Colonic mucosa (tissue), 4 donors: Measurements from ENCODE around the gene SLC25A12. TPM values are rescaled to one million over a fixed set of nuclear protein-coding genes. Genes with fewer than 3 reads are reported as not detected.

Experiments
- DNase-seq: peaks from one replicate; pipeline ENCODE4 v3.0.0-alpha.2; 2020
- H3K27ac ChIP-seq: fragments of 200-600 bp; one replicate; pipeline ENCODE4 v1.8.0; 2021
- H3K27me3 ChIP-seq: fragments of 200-600 bp; one replicate; pipeline ENCODE4 v1.8.0; 2021
- H3K36me3 ChIP-seq: fragments of 200-600 bp; one replicate; pipeline ENCODE4 v1.8.0; 2021
- H3K4me1 ChIP-seq: fragments of 200-600 bp; one replicate; pipeline ENCODE4 v1.8.0; 2021; ENCODE audit warnings: mild to moderate bottlenecking
- H3K4me3 ChIP-seq: fragments of 200-600 bp; one replicate; pipeline ENCODE4 v1.8.0; 2021
- H3K9ac ChIP-seq, 2 donors: one replicate each; pipeline ENCODE4 v1.7.0; 2013; ENCODE audit warnings: control low read depth in 2 of 2, low read depth in 2 of 2, low read length in 2 of 2
- H3K9me3 ChIP-seq: fragments of 200-600 bp; one replicate; pipeline ENCODE4 v1.8.0; 2021
- CTCF ChIP-seq: fragments of 200-600 bp; IDR thresholded peaks from one replicate; pipeline ENCODE4 v1.8.0; 2022; ENCODE audit warnings: antibody characterized with exemption, mild to moderate bottlenecking
- intact Hi-C: fragments of 100-400 bp; cut with DNase I; formaldehyde crosslinking; loops from one replicate; pipeline ENCODE4 v1.14.1; 2022
- total RNA-seq, 2 donors: library from RNA; stranded (reverse); fragmentation: NEBNext Ultra II Directional in 1 of 2; extraction: Animal tissue kit (Norgen Biotek cat#: 25700) in 1 of 2; gene quantifications; one replicate each; pipeline ENCODE4 v1.2.1, GENCODE V29; 2021
- donor health status: healthy.
- donor health status: DM: no; HTN: no; CAD: no.
- donor health status: DM: no; HTN: no; CAD: no.

SLC25A12 gene
- total RNA-seq, 2 donors from 2014 or later: 12.3 to 17.9 TPM

GRCh38 chr2:171883275-171883893, 10.7 kb downstream of the SLC25A12 start:
- H3K36me3 ChIP-seq: no peaks in the 10 kb centered on the region
- H3K27me3 ChIP-seq: no peaks in the 10 kb centered on the region
- H3K9me3 ChIP-seq: no peaks in the 10 kb centered on the region
- H3K4me1 ChIP-seq: no peaks in the 10 kb centered on the region
- H3K9ac ChIP-seq: no peak overlapping the region
- no peak for DNase-seq
- intact Hi-C loops: no loop called here
- no peak overlapping the region for H3K27ac ChIP-seq
- H3K4me3 ChIP-seq: no peak overlapping the region
- TF ChIP-seq CTCF: no peak

GRCh38 chr2:171882089-171882769, 11.8 kb downstream of the SLC25A12 start:
- Histone ChIP-seq H3K4me1 (no peaks in the 10 kb centered on the region), H3K27ac (no peak overlapping the region), H3K36me3 (no peaks in the 10 kb centered on the region), H3K27me3 (no peaks in the 10 kb centered on the region), H3K9me3 (no peaks in the 10 kb centered on the region), H3K4me3 (no peak overlapping the region), H3K9ac (no peak overlapping the region)
- DNase-seq: no peak
- intact Hi-C loops: no loop called here
- TF ChIP-seq CTCF: no peak

GRCh38 chr2:171880774-171881173, 13.3 kb downstream of the SLC25A12 start:
- Histone ChIP-seq H3K4me1 (no peaks in the 10 kb centered on the region), H3K9me3 (no peaks in the 10 kb centered on the region), H3K27ac (no peak overlapping the region), H3K36me3 (no peaks in the 10 kb centered on the region), H3K9ac (no peak overlapping the region), H3K27me3 (no peaks in the 10 kb centered on the region), H3K4me3 (no peak overlapping the region)
- no peak for DNase-seq
- intact Hi-C loops: no loop called here
- TF ChIP-seq CTCF: no peak

GRCh38 chr2:171879865-171880264, 14.2 kb downstream of the SLC25A12 start:
- Histone ChIP-seq H3K36me3 (no peaks in the 10 kb centered on the region), H3K4me3 (no peak overlapping the region), H3K9ac (no peak overlapping the region), H3K27ac (no peak overlapping the region), H3K9me3 (no peaks in the 10 kb centered on the region), H3K27me3 (no peaks in the 10 kb centered on the region), H3K4me1 (no peaks in the 10 kb centered on the region)
- DNase-seq: no peak
- intact Hi-C loops: no loop called here
- TF ChIP-seq CTCF: no peak

GRCh38 chr2:171878481-171878993, 15.5 kb downstream of the SLC25A12 start:
- TF ChIP-seq CTCF: no peak
- H3K4me3 ChIP-seq: no peak overlapping the region
- no peak overlapping the region for H3K27ac ChIP-seq
- no peaks in the 10 kb centered on the region for H3K4me1 ChIP-seq
- no peak overlapping the region for H3K9ac ChIP-seq
- H3K27me3 ChIP-seq: no peaks in the 10 kb centered on the region
- no peaks in the 10 kb centered on the region for H3K9me3 ChIP-seq
- intact Hi-C loops: no loop called here
- H3K36me3 ChIP-seq: no peaks in the 10 kb centered on the region
- no peak for DNase-seq
